MM.1S (cell line): ENCODE results near the gene EEF2.

Experiments
- DNase-seq: peaks from one replicate; pipeline ENCODE4 v3.0.0-alpha.2; 2015
- H2AFZ ChIP-seq: fragments of 300-600 bp; sonication (generic); 2 replicates; pipeline ENCODE4 v1.6.0; 2016; ENCODE audit warnings: antibody characterized with exemption, low read length
- H3F3A ChIP-seq: fragments of 300-600 bp; sonication (generic); 2 replicates; pipeline ENCODE4 v1.6.1; 2016; ENCODE audit warnings: mild to moderate bottlenecking, antibody characterized with exemption, low read length, moderate library complexity, mixed read lengths; ENCODE audit not compliant: insufficient read depth
- H3K27ac ChIP-seq: fragments of 300-600 bp; sonication (generic); 2 replicates; pipeline ENCODE4 v1.5.1; 2016; ENCODE audit warnings: mild to moderate bottlenecking, low read length
- H3K27me3 ChIP-seq: fragments of 300-600 bp; sonication (generic); replicated peaks from 2 replicates; pipeline ENCODE4 v1.6.0; 2016; ENCODE audit warnings: low read length; ENCODE audit not compliant: insufficient read depth
- H3K36me3 ChIP-seq: fragments of 300-600 bp; sonication (generic); replicated peaks from 2 replicates; pipeline ENCODE4 v1.6.1; 2016; ENCODE audit warnings: mild to moderate bottlenecking, low read length, mixed read lengths; ENCODE audit not compliant: insufficient read depth
- H3K4me1 ChIP-seq: fragments of 300-600 bp; sonication (generic); 2 replicates; pipeline ENCODE4 v1.6.1; 2016; ENCODE audit warnings: low read length, mixed read lengths
- H3K4me2 ChIP-seq: fragments of 300-600 bp; sonication (generic); 2 replicates; pipeline ENCODE4 v1.6.0; 2016; ENCODE audit warnings: low read depth, low read length
- H3K4me3 ChIP-seq: fragments of 300-600 bp; sonication (generic); 2 replicates; pipeline ENCODE4 v1.5.1; 2016; ENCODE audit warnings: low read length, mixed read lengths
- H3K79me2 ChIP-seq: fragments of 300-600 bp; sonication (generic); 2 replicates; pipeline ENCODE4 v1.6.1; 2016; ENCODE audit warnings: mixed run types, low read length, mixed read lengths
- H3K9ac ChIP-seq: fragments of 300-600 bp; sonication (generic); 2 replicates; pipeline ENCODE4 v1.6.1; 2016; ENCODE audit warnings: low read length, mixed read lengths
- H3K9me2 ChIP-seq: fragments of 300-600 bp; sonication (generic); replicated peaks from 2 replicates; pipeline ENCODE4 v1.6.1; 2016; ENCODE audit warnings: mild to moderate bottlenecking, low read length, mixed read lengths; ENCODE audit not compliant: insufficient read depth
- H3K9me3 ChIP-seq: fragments of 300-600 bp; sonication (generic); replicated peaks from 2 replicates; pipeline ENCODE4 v1.6.1; 2016; ENCODE audit warnings: mild to moderate bottlenecking, low read length, mixed read lengths; ENCODE audit not compliant: insufficient read depth
- H4K20me1 ChIP-seq: fragments of 300-600 bp; sonication (generic); 2 replicates; pipeline ENCODE4 v1.6.1; 2016; ENCODE audit warnings: mild to moderate bottlenecking, low read length, moderate library complexity, mixed read lengths; ENCODE audit not compliant: insufficient read depth
- EZH2 ChIP-seq: fragments of 300-600 bp; sonication (generic); optimal IDR thresholded peaks from 2 replicates; pipeline ENCODE3; 2017; ENCODE audit warnings: low read depth, mild to moderate bottlenecking, antibody characterized with exemption, low read length, mixed read lengths
- EZH2phosphoT487 ChIP-seq: fragments of 300-600 bp; sonication (generic); IDR thresholded peaks from 2 replicates; pipeline ENCODE4 v1.6.1; 2018; ENCODE audit warnings: antibody characterized with exemption, low read length
- TF ChIP-seq, protein P1 (sequence below): fragments of 300-600 bp; sonication (generic); IDR thresholded peaks from 2 replicates; pipeline ENCODE4 v1.5.1; 2016; ENCODE audit warnings: antibody characterized with exemption, low read length, mixed read lengths

The EEF2 gene

DNA sequence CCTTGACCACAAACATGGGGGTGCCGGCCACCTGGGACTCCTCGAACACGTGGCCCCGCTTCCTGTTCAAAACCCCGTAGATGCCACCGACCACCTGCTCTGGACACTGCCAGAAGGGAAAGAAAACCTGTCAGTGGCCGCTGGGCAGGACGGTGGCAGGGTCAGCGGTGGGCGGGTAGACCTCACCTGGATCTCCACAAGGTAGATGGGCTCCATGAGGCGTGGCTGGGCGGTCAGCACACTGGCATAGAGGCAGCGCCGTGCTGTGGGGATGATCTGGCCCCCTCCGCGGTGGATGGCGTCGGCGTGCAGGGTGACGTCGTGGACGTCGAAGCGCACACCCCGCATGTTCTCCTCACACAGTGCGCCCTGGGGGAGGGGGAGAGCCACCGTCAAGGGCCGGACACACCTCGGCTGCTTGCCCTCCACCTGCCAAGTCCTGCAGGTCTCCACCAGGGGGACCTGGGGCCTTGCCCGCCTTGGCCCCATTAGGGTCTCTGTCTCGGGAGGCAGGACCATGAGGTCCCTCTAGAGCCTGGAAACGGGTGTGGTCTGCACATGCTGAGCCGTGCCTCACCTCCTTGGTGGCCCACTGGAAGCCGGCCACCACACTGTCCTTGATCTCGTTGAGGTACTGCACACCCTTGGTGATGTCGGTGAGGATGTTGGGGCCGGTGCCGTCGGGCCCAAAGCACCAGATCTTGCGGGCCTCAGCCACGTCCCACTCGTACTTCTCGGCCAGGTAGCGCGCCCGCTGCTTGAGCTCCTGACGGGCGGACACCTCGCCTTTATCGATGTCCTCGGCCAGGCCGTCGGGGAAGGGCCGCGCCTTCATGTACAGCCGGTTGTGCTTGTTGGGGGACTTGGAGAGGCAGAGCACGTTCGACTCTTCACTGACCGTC is 7.8 kb downstream of the EEF2 start:
- DNase-seq = no peak
- Histone ChIP-seq H2AFZ (no peak overlapping the region), H3K4me3 (no peak overlapping the region), H3K9ac (no peak overlapping the region), H3K4me2 (no peak overlapping the region), H3K4me1 (no peaks in the 10 kb centered on the region), H3K36me3 (peaks cover 70% of the 10 kb centered on the region), H3K9me2 (no peaks in the 10 kb centered on the region), H3F3A (peaks cover 72% of the 10 kb centered on the region), H3K27me3 (no peaks in the 10 kb centered on the region), H3K79me2 (peaks cover 70% of the 10 kb centered on the region), H3K27ac (no peak overlapping the region), H3K9me3 (no peaks in the 10 kb centered on the region), H4K20me1 (peaks cover 70% of the 10 kb centered on the region)
- TF ChIP-seq EZH2 = no peak
- no peak for TF ChIP-seq EZH2phosphoT487
- TF ChIP-seq, protein P1, sequence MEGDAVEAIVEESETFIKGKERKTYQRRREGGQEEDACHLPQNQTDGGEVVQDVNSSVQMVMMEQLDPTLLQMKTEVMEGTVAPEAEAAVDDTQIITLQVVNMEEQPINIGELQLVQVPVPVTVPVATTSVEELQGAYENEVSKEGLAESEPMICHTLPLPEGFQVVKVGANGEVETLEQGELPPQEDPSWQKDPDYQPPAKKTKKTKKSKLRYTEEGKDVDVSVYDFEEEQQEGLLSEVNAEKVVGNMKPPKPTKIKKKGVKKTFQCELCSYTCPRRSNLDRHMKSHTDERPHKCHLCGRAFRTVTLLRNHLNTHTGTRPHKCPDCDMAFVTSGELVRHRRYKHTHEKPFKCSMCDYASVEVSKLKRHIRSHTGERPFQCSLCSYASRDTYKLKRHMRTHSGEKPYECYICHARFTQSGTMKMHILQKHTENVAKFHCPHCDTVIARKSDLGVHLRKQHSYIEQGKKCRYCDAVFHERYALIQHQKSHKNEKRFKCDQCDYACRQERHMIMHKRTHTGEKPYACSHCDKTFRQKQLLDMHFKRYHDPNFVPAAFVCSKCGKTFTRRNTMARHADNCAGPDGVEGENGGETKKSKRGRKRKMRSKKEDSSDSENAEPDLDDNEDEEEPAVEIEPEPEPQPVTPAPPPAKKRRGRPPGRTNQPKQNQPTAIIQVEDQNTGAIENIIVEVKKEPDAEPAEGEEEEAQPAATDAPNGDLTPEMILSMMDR = no peak; the same call in 1 of the 2 replicates

DNA sequence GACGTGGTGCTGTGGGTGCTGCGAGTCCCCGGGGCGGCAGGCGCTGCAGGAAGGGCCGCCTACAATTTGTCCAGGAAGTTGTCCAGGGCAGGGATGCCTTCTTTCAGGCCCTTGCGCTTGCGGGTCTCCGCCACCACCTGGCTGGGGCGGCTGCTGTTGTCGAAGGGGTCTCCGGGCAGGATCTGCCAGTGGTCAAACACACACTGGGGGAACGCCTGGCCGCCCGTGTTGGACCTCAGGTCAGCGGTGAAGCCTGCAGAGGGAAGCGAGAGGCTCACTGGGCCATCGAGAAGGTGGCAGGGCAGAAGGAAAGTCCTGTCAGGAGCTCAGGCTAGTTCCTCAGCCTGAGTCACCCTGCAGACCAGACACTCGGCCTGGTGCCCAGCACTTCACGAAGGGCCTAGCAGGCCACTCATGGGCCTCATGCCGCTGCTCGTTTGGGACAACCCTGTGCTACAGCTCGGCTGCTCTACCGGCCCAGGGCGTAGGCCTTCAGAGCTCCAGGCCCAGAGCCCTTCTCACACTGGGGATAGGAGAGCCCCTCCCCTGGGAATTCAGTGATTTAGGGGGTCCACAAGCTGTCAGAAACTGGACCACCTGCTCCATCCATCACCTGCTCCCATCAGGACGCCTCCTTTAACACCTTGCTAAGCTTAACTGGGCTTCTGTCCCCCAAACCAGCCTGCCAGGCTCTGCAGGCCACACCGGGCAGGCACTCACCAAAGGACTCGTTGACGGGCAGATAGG is 8.6 kb downstream of the EEF2 start:
- Histone ChIP-seq H3K27ac (no peak overlapping the region), H3K36me3 (peaks cover 61% of the 10 kb centered on the region), H3K9me2 (no peaks in the 10 kb centered on the region), H2AFZ (no peak overlapping the region), H4K20me1 (peaks cover 62% of the 10 kb centered on the region), H3K4me3 (no peak overlapping the region), H3F3A (peaks cover 72% of the 10 kb centered on the region), H3K9me3 (no peaks in the 10 kb centered on the region), H3K4me1 (no peaks in the 10 kb centered on the region), H3K27me3 (no peaks in the 10 kb centered on the region), H3K79me2 (peaks cover 62% of the 10 kb centered on the region), H3K4me2 (no peak overlapping the region), H3K9ac (no peak overlapping the region)
- no peak for DNase-seq
- TF ChIP-seq, protein P1 = no peak
- TF ChIP-seq EZH2phosphoT487 (no peak), EZH2 (no peak)

DNA sequence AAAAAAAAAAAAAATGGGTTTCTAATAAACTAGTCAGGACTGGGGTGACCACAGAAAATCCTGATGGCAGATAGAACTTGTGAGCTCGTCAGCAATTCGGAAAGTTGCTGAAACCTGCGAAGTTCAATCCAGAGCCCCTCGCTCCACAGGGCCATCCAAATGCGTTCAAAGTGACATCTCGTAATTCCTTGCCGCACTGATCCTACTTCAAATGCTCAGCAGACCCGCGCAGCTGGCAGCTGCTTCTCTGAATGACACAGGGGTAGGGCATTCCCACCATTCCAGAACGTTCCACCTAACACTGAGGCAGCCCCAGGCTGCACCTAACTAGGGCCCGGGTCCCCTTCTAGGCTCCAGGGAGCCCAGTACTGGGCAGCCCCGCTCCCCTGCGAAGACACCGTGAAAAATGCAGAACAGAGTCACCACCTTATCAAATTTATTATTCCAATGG is 9.6 kb downstream of the EEF2 start:
- no peak for TF ChIP-seq EZH2phosphoT487
- TF ChIP-seq EZH2 = no peak
- TF ChIP-seq, protein P1 = no peak
- peaks cover 68% of the 10 kb centered on the region for H3F3A ChIP-seq

More for the DNA sequence above, 9.6 kb downstream of the EEF2 start:
- H3K4me1 ChIP-seq = no peaks in the 10 kb centered on the region
- H3K9me3 ChIP-seq = no peaks in the 10 kb centered on the region
- H3K27ac ChIP-seq = no peak overlapping the region
- no peak overlapping the region for H3K4me2 ChIP-seq
- H3K36me3 ChIP-seq = peaks cover 51% of the 10 kb centered on the region
- no peak overlapping the region for H2AFZ ChIP-seq
- DNase-seq = no peak
- no peak overlapping the region for H3K9ac ChIP-seq
- no peaks in the 10 kb centered on the region for H3K27me3 ChIP-seq
- no peak overlapping the region for H3K4me3 ChIP-seq
- H3K79me2 ChIP-seq = peaks cover 53% of the 10 kb centered on the region
- peaks cover 52% of the 10 kb centered on the region for H4K20me1 ChIP-seq
- no peaks in the 10 kb centered on the region for H3K9me2 ChIP-seq
